GM19240 (cell line): ENCODE measurements around the gene ARMC12.

Source experiments
- DNase-seq: peaks from one replicate; pipeline ENCODE4 v3.0.0; 2011; ENCODE audit warnings: low spot score; ENCODE audit not compliant: insufficient read length

Gene ARMC12

GRCh38 chr6:35775031-35775430, 38.2 kb downstream of the ARMC12 start:
- no peak for DNase-seq

GRCh38 chr6:35776364-35777215, 39.8 kb downstream of the ARMC12 start, which contains the start of gene CLPSL2:
Gene CLPSL2, plus strand, starts transcription at chr6:35776598. Its CDS starts 21 bp downstream, at chr6:35776619.
- no peak for DNase-seq

DNA sequence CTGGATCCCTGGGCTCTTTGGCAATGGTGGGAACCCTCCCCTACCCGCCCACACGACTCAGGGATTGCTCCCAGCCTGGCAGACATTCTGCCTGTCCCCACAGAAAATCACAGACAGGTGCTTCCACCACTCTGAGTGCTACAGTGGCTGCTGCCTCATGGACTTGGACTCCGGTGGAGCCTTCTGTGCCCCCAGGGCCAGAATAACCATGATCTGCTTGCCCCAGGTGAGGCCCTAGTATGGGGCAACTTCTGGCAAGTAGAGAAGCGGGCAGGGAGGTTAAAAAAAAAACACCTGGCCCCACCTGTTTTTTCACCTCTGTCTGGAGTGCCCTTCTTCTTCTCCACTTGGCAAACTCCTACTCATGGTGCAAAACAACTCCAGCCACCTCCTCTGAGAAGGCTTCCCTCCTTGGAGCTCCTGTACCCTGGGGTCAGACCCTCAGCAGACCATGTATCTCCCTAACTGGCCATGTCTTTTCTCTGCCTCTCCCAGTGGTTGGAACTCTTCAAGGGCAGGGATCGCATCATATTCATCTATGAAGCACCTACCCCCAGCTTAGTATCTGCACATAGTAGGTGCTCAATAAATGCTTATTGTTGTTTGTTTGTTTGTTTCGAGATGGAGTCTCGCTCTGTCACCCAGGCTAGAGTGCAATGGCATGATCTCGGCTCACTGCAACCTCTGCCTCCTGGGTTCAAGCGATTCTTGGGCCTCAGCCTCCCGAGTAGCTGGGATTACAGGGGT, 40.7 kb downstream of the ARMC12 start:
- no peak for DNase-seq

- no peak for DNase-seq
These were observed 41.6 kb downstream of the ARMC12 start for GRCh38 chr6:35778437-35778836.

DNA sequence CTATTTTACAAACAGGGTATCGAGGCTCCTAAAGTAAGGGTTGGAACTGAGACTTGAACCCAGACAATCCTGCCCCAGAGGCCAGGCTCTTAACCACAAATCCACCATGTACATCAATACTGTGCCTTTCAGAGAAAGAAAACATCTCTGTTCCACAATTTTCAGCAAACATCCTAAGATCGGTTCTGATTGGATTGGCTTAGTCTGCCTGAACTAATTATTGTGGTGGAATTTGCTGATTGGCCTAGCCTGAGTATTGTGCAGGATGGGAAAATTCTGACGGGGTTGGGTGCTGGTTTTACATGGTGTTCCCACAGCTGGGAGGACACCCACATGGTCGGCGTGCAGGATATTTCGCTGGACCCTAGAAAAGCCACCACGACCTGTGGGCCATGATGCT, 43.9 kb downstream of the ARMC12 start, which contains the start of gene CLPSL1:
CLPSL1 (plus strand) TSS at position 301 of the 400 bp plus-strand sequence; CDS start at position 393, 92 bp downstream.
- DNase-seq, result no peak

DNA sequence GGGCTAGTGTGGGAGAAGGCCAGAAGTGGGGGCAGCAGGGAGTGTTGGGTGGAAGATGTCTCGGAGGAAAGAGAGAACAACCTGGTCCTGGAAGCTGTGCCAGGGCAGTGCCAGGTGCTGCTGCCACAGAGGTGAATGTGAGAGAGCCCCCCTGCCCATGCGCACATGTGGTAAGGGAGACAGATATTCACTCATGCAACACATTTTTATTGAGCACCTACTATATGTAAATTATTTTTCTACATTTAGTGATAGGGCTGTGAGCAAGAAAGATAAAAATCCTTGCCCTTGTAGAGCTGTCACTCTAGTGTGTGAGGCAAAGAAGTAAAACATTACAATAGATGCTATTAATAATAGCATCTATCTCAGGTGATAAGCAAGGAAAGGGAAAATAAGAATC, 44.5 kb downstream of the ARMC12 start:
- no peak for DNase-seq

DNA sequence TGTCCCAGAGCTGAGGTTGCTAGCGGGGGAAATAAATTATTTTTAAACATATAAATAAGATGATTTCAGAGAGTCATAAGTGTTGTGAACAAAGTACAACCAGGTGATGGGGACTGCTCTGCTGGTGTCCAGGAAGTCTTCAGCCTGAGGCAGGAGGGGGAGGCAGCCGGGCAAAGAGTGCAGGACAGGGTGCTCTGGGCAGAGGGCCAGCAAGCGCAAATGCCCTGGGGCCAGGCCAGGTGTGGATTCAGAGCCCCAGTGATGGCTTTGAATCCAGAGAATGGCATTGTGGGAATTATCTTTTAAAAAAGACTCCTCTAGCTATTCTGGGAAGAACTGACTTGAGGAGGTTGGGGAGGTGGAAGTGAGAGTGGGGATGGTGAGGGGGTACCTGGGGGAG, 45.6 kb downstream of the ARMC12 start:
- no peak for DNase-seq

- no peak for DNase-seq
These were observed 47.4 kb downstream of the ARMC12 start for GRCh38 chr6:35784200-35784599.

DNA sequence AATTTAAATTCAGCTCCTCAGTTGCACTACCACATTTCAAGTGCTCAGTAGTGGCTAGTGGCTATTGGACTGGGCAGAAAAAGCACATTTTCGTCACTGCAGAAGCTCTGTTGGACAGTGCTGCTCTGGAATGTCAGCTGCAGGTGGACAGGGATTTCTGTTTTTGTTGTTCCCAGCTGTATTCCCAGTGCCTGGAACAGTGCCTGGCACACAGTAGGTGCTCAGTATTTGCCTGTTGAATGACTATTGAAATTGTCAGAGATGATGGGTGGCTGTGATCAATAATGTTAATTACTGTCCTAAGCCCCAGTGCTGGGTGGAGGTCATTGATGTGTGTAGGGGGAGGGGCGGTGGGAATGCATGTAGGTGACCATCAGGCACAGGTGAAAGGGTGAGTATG, 49.4 kb downstream of the ARMC12 start:
- no peak for DNase-seq

- DNase-seq, result no peak
These were observed 50.0 kb downstream of the ARMC12 start for GRCh38 chr6:35786810-35787209.

DNA sequence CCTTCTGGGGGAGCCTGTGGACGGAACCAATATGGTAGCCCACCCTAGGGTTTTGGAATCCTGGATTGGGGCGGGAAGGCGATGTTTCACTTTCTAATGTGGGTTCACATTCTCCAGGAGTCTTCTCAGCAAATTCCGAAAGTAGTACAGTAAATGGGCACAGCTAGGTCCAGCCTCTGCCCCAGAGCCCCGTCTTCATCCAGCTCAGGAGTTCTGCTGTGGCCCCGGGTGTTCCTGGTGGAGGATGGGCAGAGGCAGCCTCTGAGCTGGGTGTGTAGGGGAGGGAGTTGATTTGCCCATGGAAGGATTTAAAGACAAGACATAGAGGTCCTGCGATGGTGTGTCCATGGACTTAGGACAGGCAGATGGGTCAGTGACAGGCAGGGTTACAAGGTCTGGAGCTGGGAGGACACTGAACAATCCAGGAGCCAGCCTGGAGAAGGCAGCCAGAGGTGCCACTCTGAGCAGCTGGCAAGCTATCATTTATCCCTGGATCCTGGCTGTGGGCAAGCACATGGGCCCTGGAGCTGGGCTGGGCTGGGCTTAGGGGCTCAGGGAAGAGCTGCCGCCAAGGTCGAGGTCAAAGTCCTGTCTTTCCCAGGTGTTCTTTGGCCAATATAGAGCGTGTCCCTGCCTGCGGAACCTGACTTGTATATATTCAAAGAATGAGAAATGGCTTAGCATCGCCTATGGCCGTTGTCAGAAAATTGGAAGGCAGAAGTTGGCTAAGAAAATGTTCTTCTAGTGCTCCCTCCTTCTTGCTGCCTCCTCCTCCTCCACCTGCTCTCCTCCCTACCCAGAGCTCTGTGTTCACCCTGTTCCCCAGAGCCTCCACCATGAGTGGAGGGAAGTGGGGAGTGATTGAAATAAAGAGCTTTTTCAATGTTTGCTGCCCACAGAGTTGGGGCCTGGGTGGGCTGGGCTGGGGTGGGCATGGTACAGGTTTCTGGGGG, 50.7 kb downstream of the ARMC12 start:
- no peak for DNase-seq

GRCh38 chr6:35788423-35788982, 51.7 kb downstream of the ARMC12 start:
- no peak for DNase-seq

DNA sequence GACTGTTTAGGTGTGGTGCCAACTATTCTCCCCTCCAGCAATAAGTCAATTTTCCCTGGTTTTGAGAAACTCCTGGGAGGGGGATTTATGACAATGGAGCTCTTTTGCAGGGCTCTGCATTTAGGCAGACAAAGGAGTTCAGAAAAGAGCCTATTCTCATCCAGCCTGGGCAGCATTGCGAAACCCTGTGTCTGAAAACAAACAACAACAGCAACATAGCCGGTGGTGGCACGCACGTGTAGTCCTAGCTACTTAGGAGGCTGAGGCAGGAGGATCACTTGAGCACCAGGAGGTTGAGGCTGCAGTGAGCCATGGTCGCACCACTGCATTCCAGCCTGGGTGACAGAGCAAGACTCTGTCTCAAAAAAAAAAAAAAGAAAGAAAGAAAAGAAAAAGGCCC, 53.9 kb downstream of the ARMC12 start:
- DNase-seq, result no peak

DNA sequence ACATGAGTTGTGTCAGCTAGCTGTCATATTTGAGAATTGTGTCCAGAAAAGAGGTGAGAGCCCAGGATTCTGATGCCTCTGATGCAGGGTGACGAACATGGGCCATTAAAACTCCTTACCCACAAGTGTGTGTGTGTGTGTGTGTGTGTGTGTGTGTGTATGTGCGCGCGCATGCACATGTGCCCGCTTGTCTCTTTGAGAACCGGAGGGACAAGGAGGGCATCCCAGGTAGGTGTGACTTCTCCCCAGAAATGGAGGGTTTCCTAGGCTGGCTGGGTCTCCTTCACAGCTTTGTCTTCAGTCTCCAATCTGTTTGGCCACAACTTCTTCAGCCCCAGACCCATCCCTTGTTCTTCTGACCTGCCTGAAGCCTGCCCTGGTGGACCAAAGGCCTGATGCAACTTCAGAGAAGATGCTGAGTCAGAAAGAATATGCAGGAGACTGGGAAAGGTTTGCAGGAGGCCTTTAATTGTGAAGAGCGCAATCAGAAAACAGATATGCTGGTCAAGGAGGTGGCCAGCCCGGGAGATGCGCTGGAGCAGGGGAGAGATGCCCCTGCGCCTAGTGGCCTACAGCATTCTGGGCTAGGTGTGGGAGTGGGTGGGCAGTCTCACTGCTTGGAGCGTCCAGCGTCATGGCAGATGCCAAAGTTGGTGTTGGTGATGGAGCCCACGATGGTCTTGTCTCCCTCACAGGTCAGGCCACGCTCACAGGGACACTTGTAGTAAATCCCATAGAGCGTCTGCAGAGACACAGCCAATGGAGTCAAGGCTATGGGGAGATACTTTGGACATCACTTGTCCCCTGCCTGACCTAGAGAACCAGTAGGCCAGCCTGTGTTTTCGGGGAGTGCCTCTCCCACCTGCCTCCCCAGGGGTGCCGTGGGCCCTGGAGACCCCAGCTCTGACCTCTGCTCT, 58.0 kb downstream of the ARMC12 start:
- no peak for DNase-seq

GRCh38 chr6:35795453-35796071, 58.7 kb downstream of the ARMC12 start:
- DNase-seq, result no peak

GRCh38 chr6:35796236-35796635, 59.4 kb downstream of the ARMC12 start:
- DNase-seq, result no peak

GRCh38 chr6:35797837-35798526, 61.1 kb downstream of the ARMC12 start:
- no peak for DNase-seq
